Measurements from ENCODE around the gene CD99. TPM values are rescaled to one million over a fixed set of nuclear protein-coding genes. Genes with fewer than 3 reads are reported as not detected.

CD99 gene
- total RNA-seq, 2 donors from 2014 or later, result 126 to 183 TPM

- intact Hi-C loops (cut with DNase I), result no loop called here
- no peaks in the 10 kb centered on the region for H3K27me3 ChIP-seq
- no peaks in the 10 kb centered on the region for H3K4me1 ChIP-seq
- no peak for ATAC-seq
- TF ChIP-seq POLR2A (IDR thresholded peaks at IDR 0.05) (no peak), CTCF (IDR thresholded peaks at IDR 0.05) (no peak)
- WGBS, 2 donors, result 66 to 71% methylated on average over 9 of the region's 9 CpGs
- H3K27ac ChIP-seq, result no peak overlapping the region
- no peaks in the 10 kb centered on the region for H3K36me3 ChIP-seq (replicated peaks in 1 of 2; ENCODE audit: insufficient read depth in 1 of 2, low read depth in 2 of 2)
- peak in 2 of 4 donors; percentile 27 to 42 for DNase-seq
- no peak overlapping the region for H3K4me3 ChIP-seq
- no peaks in the 10 kb centered on the region for H3K9me3 ChIP-seq
Observed at GRCh38 chrX:2679534-2680485, 11.3 kb upstream of the CD99 start.

- Histone ChIP-seq H3K9me3 (no peaks in the 10 kb centered on the region), H3K36me3 (replicated peaks in 1 of 2; ENCODE audit: insufficient read depth in 1 of 2, low read depth in 2 of 2) (no peaks in the 10 kb centered on the region), H3K27ac (no peak overlapping the region), H3K27me3 (no peaks in the 10 kb centered on the region), H3K4me3 (no peak overlapping the region), H3K4me1 (no peaks in the 10 kb centered on the region)
- ATAC-seq (no peak), DNase-seq (no peak)
- no peak for TF ChIP-seq POLR2A (IDR thresholded peaks at IDR 0.05)
- no peak for TF ChIP-seq CTCF (IDR thresholded peaks at IDR 0.05)
- intact Hi-C loops (cut with DNase I), result no loop called here
- WGBS, 2 donors, result 93 to 96% methylated on average over 6 of the region's 6 CpGs
Observed at GRCh38 chrX:2680486-2681348, 10.4 kb upstream of the CD99 start.

DNA sequence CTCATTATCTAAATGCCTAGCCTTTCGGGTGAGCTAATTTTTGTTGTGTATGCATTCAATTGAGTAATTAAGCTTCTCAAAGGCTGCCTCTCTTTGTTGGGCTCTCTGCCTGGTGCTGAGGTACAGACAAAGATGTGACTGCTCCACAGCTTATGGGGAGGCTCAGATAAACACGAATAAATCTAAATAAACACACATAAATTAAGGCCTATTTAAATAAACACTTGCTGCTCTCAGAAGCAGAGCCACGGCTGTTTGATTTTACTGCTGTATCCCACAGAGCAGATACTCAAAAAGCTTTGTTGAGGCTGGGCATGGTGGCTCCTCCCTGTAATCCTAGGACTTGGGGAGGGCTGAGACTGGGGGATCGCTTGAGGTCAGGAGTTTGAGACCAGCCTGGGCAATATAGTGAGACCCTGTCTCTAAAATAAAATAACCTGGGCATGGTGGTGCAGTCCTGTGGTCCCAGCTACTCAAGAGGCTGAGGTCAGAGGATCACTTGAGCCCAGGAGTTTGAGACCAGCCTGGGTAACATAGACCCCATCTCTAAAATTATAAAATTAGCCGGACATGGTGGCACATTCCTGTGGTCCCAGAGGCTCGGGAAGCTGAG is 8.4 kb upstream of the CD99 start:
- ATAC-seq, result no peak
- Histone ChIP-seq H3K27ac (no peak overlapping the region), H3K27me3 (no peaks in the 10 kb centered on the region), H3K36me3 (replicated peaks in 1 of 2; ENCODE audit: insufficient read depth in 1 of 2, low read depth in 2 of 2) (no peaks in the 10 kb centered on the region), H3K4me1 (no peaks in the 10 kb centered on the region), H3K4me3 (no peak overlapping the region), H3K9me3 (no peaks in the 10 kb centered on the region)
- intact Hi-C loops (cut with DNase I), result no loop called here
- 80 to 83% methylated on average over 6 of the region's 6 CpGs for WGBS, 2 donors
- no peak for DNase-seq
- TF ChIP-seq POLR2A (IDR thresholded peaks at IDR 0.05) (no peak), CTCF (IDR thresholded peaks at IDR 0.05) (no peak)

GRCh38 chrX:2684256-2684655 is 6.8 kb upstream of the CD99 start:
- no peak overlapping the region for H3K27ac ChIP-seq
- no peak for ATAC-seq
- no peak overlapping the region for H3K4me3 ChIP-seq
- no peak for TF ChIP-seq CTCF (IDR thresholded peaks at IDR 0.05)
- TF ChIP-seq POLR2A (IDR thresholded peaks at IDR 0.05), result no peak
- 96 to 100% methylated on average over 1 of the region's 1 CpG for WGBS, 2 donors
- DNase-seq, result no peak
- H3K4me1 ChIP-seq, result peaks cover 3% of the 10 kb centered on the region
- intact Hi-C loops (cut with DNase I), result no loop called here
- no peaks in the 10 kb centered on the region for H3K27me3 ChIP-seq
- no peaks in the 10 kb centered on the region for H3K9me3 ChIP-seq
- no peaks in the 10 kb centered on the region for H3K36me3 ChIP-seq (replicated peaks in 1 of 2; ENCODE audit: insufficient read depth in 1 of 2, low read depth in 2 of 2)

All from body of pancreas (tissue), 4 donors.